SK-N-SH (cell line): Measurements from ENCODE around the gene TMEM221.

Experiments
- CTCF ChIP-seq: fragments of 200-600 bp; sonication (generic); IDR thresholded peaks from 2 replicates; pipeline ENCODE4 v1.6.1; 2017; ENCODE audit warnings: antibody characterized with exemption, mild to moderate bottlenecking, moderate library complexity
- FOXM1 ChIP-seq: IDR thresholded peaks from 2 replicates; pipeline ENCODE4 v1.4.0; 2012; ENCODE audit warnings: low read depth, mild to moderate bottlenecking
- GABPA ChIP-seq: IDR thresholded peaks from 2 replicates; pipeline ENCODE4 v1.4.0; 2012; ENCODE audit warnings: low read depth, mild to moderate bottlenecking
- MAX ChIP-seq: IDR thresholded peaks from 2 replicates; pipeline ENCODE4 v1.4.0; 2012; ENCODE audit warnings: low read depth
- NFIC ChIP-seq: IDR thresholded peaks from 2 replicates; pipeline ENCODE4 v1.4.0; 2012; ENCODE audit warnings: borderline replicate concordance
- POLR2AphosphoS5 ChIP-seq: IDR thresholded peaks from 2 replicates; pipeline ENCODE4 v1.6.1; 2012; ENCODE audit warnings: low read depth, low read length
- REST ChIP-seq: IDR thresholded peaks from 2 replicates; pipeline ENCODE4 v1.6.1; 2012; ENCODE audit warnings: mild to moderate bottlenecking, low read depth, low read length, moderate library complexity
- USF2 ChIP-seq: fragments of 150-350 bp; IDR thresholded peaks from 2 replicates; pipeline ENCODE4 v1.6.1; 2017; ENCODE audit warnings: antibody characterized with exemption, low read length, low read depth, borderline replicate concordance

- TF ChIP-seq CTCF (no peak), GABPA (no peak), USF2 (no peak), POLR2AphosphoS5 (no peak), FOXM1 (no peak), REST (no peak), NFIC (no peak), MAX (no peak)
These were observed 13.2 kb downstream of the TMEM221 start for GRCh38 chr19:17435218-17435617.
